Measurements from ENCODE around the gene ADAT3.

- TF ChIP-seq CTCF (IDR thresholded peaks at IDR 0.05) (no peak), POLR2A (IDR thresholded peaks at IDR 0.05) (no peak)
Observed at GRCh38 chr19:1859331-1859781, 45.8 kb upstream of the ADAT3 start.
